Endothelial cell of umbilical vein (primary cell): ENCODE results near the gene RASGRF2. TPM values are rescaled to one million over a fixed set of nuclear protein-coding genes. Genes with fewer than 3 reads are reported as not detected.

Source experiments
- BruUV-seq: library from RNA; stranded (reverse); fragments of 400-500 nt; replicated peaks from 2 replicates; lab custom pipeline; 2021; lab: Mats Ljungman, UMichigan
- CTCF ChIA-PET: fragments of 300-600, 350-600 bp; sonication (Branson Sonifier 250); formaldehyde crosslinking; loops from one replicate; lab custom pipeline; 2021; ENCODE audit warnings: antibody characterized with exemption, inconsistent platforms; lab: Charles Lee
- POLR2A ChIA-PET: fragments of 300-600, 350-600 bp; sonication (Branson Sonifier 250); formaldehyde crosslinking; loops from one replicate; lab custom pipeline; 2021; ENCODE audit warnings: antibody characterized with exemption, inconsistent platforms; lab: Charles Lee
- DNase-seq: peaks from one replicate; pipeline ENCODE4 v3.0.0-alpha.2; 2011; ENCODE audit warnings: low read depth, low spot score
- FAIRE-seq: peaks from 2 replicates; lab custom pipeline; 2011; peaks lifted over from hg19 to GRCh38; lab: Jason Lieb, UNC
- H2AFZ ChIP-seq: 2 replicates; pipeline ENCODE4 v1.6.0; 2012; ENCODE audit warnings: low read depth, low read length, control low read depth, inconsistent platforms
- H3K27ac ChIP-seq: 2 replicates; pipeline ENCODE4 v1.5.1; 2011; ENCODE audit warnings: low read depth, mild to moderate bottlenecking, control low read depth, low read length, moderate library complexity; ENCODE audit not compliant: insufficient read depth
- H3K27me3 ChIP-seq, 2 experiments: 2 replicates each; pipeline versions ENCODE4 v1.6.0 to v1.6.1; 2011; ENCODE audit warnings: low read length in 2 of 2, mixed read lengths in 1 of 2; ENCODE audit not compliant: control insufficient read depth in 2 of 2, insufficient read depth in 2 of 2
- H3K36me3 ChIP-seq, 2 experiments: 2 replicates in 1 of 2; 3 replicates in 1 of 2; pipeline ENCODE4 v1.5.1; 2011; ENCODE audit warnings: low read length in 2 of 2, mild to moderate bottlenecking in 1 of 2, moderate library complexity in 1 of 2; ENCODE audit not compliant: control insufficient read depth in 2 of 2, insufficient read depth in 2 of 2; ENCODE audit errors: extremely low read depth in 1 of 2
- H3K4me1 ChIP-seq: 3 replicates; pipeline ENCODE4 v1.5.1; 2011; ENCODE audit warnings: mild to moderate bottlenecking, low read length; ENCODE audit not compliant: control insufficient read depth, insufficient read depth; ENCODE audit errors: extremely low read depth
- H3K4me2 ChIP-seq: 2 replicates; pipeline ENCODE4 v1.6.1; 2011; ENCODE audit warnings: low read length, control low read depth, mixed read lengths; ENCODE audit not compliant: insufficient read depth
- H3K4me3 ChIP-seq, 3 experiments: fragments of 200-600 bp in 1 of 3; sonication (generic), shearing (Covaris generic) in 1 of 3; replicated peaks in 1 of 3; 2 replicates each; pipeline ENCODE4 v1.5.1; 2011 to 2016; ENCODE audit warnings: control low read depth in 3 of 3, low read length in 3 of 3, mild to moderate bottlenecking in 2 of 3, inconsistent platforms in 1 of 3, low read depth in 1 of 3, moderate library complexity in 1 of 3; ENCODE audit not compliant: insufficient read depth in 1 of 3
- H3K79me2 ChIP-seq: 2 replicates; pipeline ENCODE4 v1.6.0; 2012; ENCODE audit warnings: low read length, inconsistent platforms; ENCODE audit not compliant: control insufficient read depth, insufficient read depth
- H3K9ac ChIP-seq: replicated peaks from 2 replicates; pipeline ENCODE3; 2011; ENCODE audit warnings: low read length, control low read depth; ENCODE audit not compliant: insufficient read depth; ENCODE audit errors: extremely low read depth
- H3K9me1 ChIP-seq: replicated peaks from 3 replicates; pipeline ENCODE4 v1.6.0; 2011; ENCODE audit warnings: mild to moderate bottlenecking, low read length; ENCODE audit not compliant: control insufficient read depth, insufficient read depth; ENCODE audit errors: extremely low read depth
- H3K9me3 ChIP-seq: replicated peaks from 2 replicates; pipeline ENCODE4 v1.5.1; 2012; ENCODE audit warnings: low read length, inconsistent platforms; ENCODE audit not compliant: control insufficient read depth, insufficient read depth
- H4K20me1 ChIP-seq: replicated peaks from 2 replicates; pipeline ENCODE3; 2011; ENCODE audit warnings: mild to moderate bottlenecking, low read length; ENCODE audit not compliant: control insufficient read depth, insufficient read depth; ENCODE audit errors: extremely low read depth
- CTCF ChIP-seq, 2 donors: IDR thresholded peaks; 1 replicate in 1 of 2; 2 replicates in 1 of 2; pipeline ENCODE4 v1.5.1; 2011; ENCODE audit warnings: low read length in 2 of 2, mild to moderate bottlenecking in 2 of 2, moderate library complexity in 2 of 2, control low read depth in 1 of 2, inconsistent platforms in 1 of 2, low read depth in 1 of 2; ENCODE audit not compliant: insufficient read depth in 1 of 2; ENCODE audit errors: extremely low read depth in 1 of 2
- EZH2 ChIP-seq: IDR thresholded peaks from 2 replicates; pipeline ENCODE4 v1.6.1; 2012; ENCODE audit warnings: borderline replicate concordance, low read depth, mild to moderate bottlenecking, moderate library complexity, low read length, inconsistent platforms; ENCODE audit not compliant: severe bottlenecking
- FOS ChIP-seq: IDR thresholded peaks from 2 replicates; pipeline ENCODE4 v1.6.1; 2011; ENCODE audit warnings: mild to moderate bottlenecking, low read length, moderate library complexity, borderline replicate concordance; ENCODE audit not compliant: insufficient read depth
- GATA2 ChIP-seq: IDR thresholded peaks from 2 replicates; pipeline ENCODE4 v1.7.0; 2011; ENCODE audit warnings: low read depth, mild to moderate bottlenecking, moderate library complexity, mixed read lengths, low read length; ENCODE audit not compliant: insufficient read length, insufficient read depth
- JUN ChIP-seq: IDR thresholded peaks from 2 replicates; pipeline ENCODE4 v1.6.1; 2011; ENCODE audit warnings: borderline replicate concordance, low read depth; ENCODE audit not compliant: insufficient read length, insufficient read depth
- MAX ChIP-seq: IDR thresholded peaks from 2 replicates; pipeline ENCODE4 v1.6.1; 2011; ENCODE audit not compliant: insufficient read depth, insufficient read length
- MYC ChIP-seq: IDR thresholded peaks from one replicate; pipeline ENCODE4 v1.6.1; 2011; ENCODE audit warnings: mild to moderate bottlenecking, low read depth, low read length
- POLR2A ChIP-seq: IDR thresholded peaks from 2 replicates; pipeline ENCODE4 v1.6.1; 2012; ENCODE audit warnings: low read depth, mild to moderate bottlenecking, control low read depth, low read length
- POLR2AphosphoS5 ChIP-seq: IDR thresholded peaks from 2 replicates; pipeline ENCODE4 v1.6.1; 2012; ENCODE audit warnings: low read depth, mild to moderate bottlenecking, control low read depth, low read length, moderate library complexity; ENCODE audit not compliant: insufficient read depth
- dilution Hi-C: fragments of 300-500 bp; cut with MboI; formaldehyde crosslinking; loops from one replicate; pipeline ENCODE4 v1.15.0; 2019; ENCODE audit warnings: low sequenced_read_pairs; ENCODE audit not compliant: extremely low pct_ligation_motif_present
- intact Hi-C: fragments of 100-400 bp; cut with micrococcal nuclease; formaldehyde crosslinking; loops from one replicate; pipeline ENCODE4 v1.10.0; 2022
- polyA plus RNA-seq, 4 experiments: library from polyadenylated mRNA; depleted of rRNA in 3 of 4; stranded (reverse) in 3 of 4; unstranded in 1 of 4; fragments of >200 nt; gene quantifications; 2 replicates each; pipeline versions ENCODE4 v1.2.1 to v1.2.3, GENCODE V29; 2011 to 2012; ENCODE audit warnings: missing spikeins in 1 of 4
- total RNA-seq: library from RNA; stranded (reverse); gene quantifications from 2 replicates; pipeline ENCODE4 v1.2.3, GENCODE V29; 2021

Gene RASGRF2
- total and polyA plus RNA-seq, 2 donors (not counting 3 experiments of a cell fraction or from before 2014, with no cell fraction given) = 0.41 to 4.0 TPM

GRCh38 chr5:81167544-81167943 lies 207.4 kb downstream of the RASGRF2 start:
- no peak for DNase-seq
- ChIA-PET POLR2A (no interaction called here), CTCF (interaction anchor here (1.0 to 3.6 kb wide), 5 partner anchors 8 to 496 kb away, joined by 3 to 46 read pairs (median 4); no protein-coding TSS in a partner anchor)
- Histone ChIP-seq H3K9me3 (no peaks in the 10 kb centered on the region), H3K4me1 (no peaks in the 10 kb centered on the region), H3K4me3 (no peak overlapping the region), H3K9ac (no peak overlapping the region), H2AFZ (no peak overlapping the region), H3K9me1 (no peaks in the 10 kb centered on the region), H4K20me1 (no peaks in the 10 kb centered on the region), H3K36me3 (no peaks in the 10 kb centered on the region), H3K27me3 (peaks cover 0 to 2% of the 10 kb centered on the region in 2 experiments), H3K27ac (no peak overlapping the region), H3K79me2 (no peaks in the 10 kb centered on the region), H3K4me2 (no peak overlapping the region)
- dilution Hi-C loops = no loop called here
- BruUV-seq = no TSS peak
- intact Hi-C loops = no loop called here
- no peak for FAIRE-seq
- no peak for TF ChIP-seq FOS
- no peak for TF ChIP-seq MAX
- TF ChIP-seq GATA2 = no peak
- TF ChIP-seq POLR2A = no peak
- TF ChIP-seq EZH2 = no peak
- TF ChIP-seq POLR2AphosphoS5 = no peak
- TF ChIP-seq JUN = no peak
- no peak for TF ChIP-seq MYC
- no peak for TF ChIP-seq CTCF (IDR thresholded peaks at IDR 0.05; ENCODE audit: extremely low read depth in 1 of 2, insufficient read depth in 1 of 2, low read depth in 1 of 2, low read length in 2 of 2)
